Inflammatory macrophage (primary cell): Measurements from ENCODE around the gene LRRC75A.
A peak's percentile ranks its signal among the peaks of the same experiment; 100 is the strongest.
"Not testable (repeated sequence)": the region's sequence is repeated elsewhere in the genome, so short reads cannot be mapped to it uniquely, and the experiment has no call there.

Experiments used
- DNase-seq, 2 donors: peaks; one replicate each; pipeline ENCODE4 v3.0.0-alpha.2; 2020 to 2022

Gene LRRC75A

DNA sequence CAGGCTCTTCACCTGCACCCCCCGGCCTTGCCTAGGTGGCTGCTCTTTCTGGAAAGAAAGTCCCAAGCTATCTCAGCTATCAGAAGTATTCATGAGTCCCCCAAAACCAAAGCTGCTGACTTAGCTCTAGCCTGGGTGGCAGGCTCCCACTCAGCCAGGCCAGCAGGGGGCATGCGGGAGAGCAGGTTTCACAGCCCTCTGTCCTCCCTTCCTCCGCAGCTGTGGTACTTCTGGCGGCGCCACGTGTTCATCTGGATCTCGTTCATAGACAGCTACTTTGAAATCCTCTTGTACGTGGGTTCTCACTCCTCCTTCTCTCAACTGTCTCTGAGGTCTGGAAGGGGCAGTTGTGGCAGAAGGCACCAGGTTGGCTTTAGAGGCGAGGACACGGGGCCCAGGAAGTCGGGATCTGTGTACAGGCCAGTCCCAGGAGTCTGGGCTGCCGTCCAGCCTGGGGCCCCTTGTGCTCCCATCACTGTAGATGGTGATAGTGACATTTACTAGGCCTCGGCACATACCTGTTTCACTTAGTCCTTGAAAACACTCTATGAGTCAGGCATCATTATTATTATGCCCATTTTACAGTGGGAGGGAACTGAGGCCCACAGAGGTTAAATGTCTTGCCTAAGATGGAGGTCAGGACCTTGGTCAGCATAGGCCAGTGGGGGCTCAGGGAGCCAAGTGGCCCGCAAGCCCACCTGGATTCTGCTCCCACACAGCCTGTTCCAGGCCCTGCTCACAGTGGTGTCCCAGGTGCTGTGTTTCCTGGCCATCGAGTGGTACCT, 63.7 kb downstream of the LRRC75A start:
- no peak for DNase-seq

DNA sequence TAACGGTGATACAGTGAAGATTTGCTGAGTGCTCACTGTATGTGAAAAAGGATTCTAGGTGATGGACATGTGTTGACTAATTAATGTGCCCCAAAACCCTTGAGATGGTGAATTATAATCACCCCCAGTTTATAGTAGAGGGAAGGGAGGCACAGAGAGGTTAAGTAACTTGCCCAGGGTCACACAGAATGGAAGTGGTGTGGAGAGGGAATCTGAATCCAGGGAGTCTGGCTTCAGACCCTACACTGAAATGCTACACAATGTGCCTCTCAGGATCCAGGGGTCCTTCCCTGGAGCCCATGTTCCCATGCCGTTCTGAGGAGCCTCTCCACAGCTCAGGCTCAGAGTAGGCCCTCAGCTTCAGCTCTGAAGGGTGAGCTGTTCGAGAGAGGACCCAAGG, 65.0 kb downstream of the LRRC75A start:
- no peak for DNase-seq

DNA sequence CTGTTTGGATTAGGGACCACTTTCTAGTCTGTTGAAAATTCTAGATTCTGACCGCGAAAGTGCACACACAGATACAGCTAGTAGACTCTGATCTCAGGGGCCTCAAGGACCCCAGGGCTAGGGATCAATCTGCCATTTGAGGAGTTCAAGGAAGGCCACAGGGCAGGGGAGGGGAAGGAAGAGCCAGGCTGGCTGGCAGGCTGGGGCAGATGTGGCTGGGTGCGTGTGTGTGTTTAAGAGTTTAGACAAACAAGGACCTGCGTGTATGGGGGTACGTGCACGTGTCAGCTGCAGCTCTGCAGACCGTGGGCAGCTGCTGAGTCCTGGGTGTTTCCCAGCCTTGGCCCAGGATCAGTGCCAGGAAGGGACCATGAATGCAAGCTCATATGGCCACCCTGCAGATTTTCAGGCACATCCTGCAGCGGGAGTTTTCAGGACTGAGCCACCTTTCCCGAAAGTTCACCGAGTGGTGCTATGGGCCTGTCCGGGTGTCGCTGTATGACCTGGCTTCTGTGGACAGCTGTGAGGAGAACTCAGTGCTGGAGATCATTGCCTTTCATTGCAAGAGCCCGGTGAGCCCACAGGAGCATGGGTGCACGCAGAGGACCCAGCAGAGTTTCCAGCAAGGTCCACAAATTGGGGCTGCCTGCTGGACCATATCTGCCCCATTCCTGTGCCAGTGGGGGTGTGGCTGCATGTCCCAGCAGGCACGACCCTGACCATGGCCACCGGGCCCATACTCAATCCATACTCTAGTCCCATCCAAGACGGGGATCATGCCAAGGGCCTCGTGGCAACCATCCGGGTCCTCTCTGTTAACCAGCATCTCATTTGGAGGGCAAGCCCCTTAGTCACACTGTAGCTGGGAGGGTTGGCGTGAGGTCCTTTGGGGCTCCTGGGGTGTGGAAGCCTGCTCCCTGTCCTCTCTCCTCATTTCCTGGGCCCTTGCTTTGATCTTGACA, 66.0 kb downstream of the LRRC75A start:
- no peak for DNase-seq

DNA sequence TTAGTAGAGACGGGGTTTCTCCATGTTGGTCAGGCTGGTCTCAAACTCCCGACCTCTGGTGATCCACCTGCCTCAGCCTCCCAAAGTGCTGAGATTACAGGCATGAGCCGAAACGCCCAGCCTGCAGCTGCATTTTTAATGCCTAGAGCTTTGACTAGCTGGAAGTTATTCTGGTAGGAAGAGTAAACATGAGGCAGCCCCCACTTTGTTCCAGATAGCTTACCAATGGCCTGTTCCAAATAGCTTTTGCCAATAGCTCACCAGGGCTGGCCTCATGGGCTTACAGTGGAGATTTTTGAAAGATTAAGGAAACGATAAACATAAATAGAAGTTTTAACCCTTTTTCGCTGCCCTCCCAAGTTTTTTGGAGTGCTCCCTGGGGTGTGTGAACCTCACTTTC, 66.8 kb downstream of the LRRC75A start:
- DNase-seq = no peak

DNA sequence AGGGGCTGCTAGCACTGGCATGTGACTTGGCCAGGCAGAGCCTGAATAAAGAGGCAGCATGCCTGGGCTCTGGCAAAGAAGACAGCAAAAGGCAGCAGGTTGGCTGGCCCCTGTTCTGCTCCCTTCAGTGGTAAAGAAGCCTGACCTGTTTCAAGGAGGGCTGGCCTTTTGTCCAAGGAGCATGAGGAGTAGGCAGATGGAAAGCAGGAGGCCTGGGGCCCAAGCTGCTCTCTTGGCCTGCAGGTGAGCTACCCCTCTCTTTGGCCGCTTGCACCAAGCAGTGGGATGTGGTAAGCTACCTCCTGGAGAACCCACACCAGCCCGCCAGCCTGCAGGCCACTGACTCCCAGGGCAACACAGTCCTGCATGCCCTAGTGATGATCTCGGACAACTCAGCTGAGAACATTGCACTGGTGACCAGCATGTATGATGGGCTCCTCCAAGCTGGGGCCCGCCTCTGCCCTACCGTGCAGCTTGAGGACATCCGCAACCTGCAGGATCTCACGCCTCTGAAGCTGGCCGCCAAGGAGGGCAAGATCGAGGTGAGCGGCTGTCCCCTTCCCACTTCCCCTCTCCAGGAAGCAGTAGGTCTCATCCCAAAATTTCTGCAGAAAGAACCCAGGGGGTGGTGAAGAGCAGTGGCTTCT, 68.6 kb downstream of the LRRC75A start:
- no peak for DNase-seq

DNA sequence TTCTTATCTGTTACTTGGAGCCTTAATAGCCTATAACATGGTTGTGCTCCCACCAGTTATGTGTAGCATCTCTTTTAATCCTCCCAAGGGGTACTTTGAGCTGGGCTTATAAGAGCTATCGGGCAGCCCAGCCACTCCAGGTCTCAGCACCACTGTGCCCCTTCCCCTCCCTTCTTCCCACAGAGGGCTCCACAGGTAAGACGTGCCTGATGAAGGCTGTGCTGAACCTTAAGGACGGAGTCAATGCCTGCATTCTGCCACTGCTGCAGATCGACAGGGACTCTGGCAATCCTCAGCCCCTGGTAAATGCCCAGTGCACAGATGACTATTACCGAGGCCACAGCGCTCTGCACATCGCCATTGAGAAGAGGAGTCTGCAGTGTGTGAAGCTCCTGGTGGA, 69.6 kb downstream of the LRRC75A start:
- no peak for DNase-seq

DNA sequence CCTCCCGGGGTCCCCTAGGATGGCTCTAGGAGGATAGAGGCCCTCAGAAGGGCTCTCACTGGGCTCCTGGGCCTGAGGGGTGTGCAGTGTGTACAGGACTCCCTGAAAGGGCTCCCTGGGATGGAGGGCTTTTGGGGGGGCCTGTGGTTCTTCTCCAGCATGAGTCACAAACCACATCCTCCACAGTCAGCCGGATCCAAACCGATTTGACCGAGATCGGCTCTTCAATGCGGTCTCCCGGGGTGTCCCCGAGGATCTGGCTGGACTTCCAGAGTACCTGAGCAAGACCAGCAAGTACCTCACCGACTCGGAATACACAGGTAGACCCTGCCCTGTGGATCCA, 72.1 kb downstream of the LRRC75A start:
- no peak for DNase-seq

DNA sequence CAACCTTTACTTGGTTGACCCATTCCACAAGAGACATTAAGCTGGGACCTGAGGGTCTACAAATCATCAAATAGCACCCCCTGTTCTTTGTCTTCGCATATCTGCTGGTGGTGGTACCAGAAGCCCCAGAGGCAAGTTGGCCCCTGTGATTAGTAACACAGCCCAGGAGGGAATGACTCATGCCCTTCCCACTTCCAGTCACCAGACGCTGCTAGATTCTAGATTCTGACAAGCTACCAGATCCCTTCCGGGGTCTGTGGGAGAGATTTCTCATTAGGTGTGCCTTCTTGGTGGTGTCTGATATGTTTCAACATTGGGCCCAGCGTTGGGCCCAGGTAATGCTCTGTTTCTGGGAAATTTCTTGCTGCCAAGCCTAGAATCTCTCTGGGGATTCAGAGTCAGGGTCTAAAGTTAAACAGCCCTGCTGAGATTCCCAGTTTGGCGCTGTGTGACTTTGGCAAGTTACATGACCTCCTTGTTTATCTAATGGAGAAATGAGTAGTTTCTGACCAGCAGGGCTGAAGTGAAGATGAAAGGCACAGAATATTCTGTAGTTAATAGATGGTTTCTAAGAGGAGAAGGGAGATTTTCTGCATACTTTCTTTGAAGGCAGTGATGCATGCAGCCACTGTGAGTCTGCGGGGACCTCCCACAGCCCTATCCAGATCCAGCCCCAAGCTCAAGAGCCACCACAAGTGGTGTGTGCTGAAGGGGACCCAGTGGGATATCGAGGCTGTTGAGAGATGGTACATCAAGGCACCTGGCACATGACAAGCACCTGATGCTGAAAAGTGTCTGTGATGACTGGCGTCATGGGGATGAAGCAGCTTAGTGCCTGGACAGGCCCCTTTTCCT, 72.7 kb downstream of the LRRC75A start:
- DNase-seq = peak; percentile 82 to 93

DNA sequence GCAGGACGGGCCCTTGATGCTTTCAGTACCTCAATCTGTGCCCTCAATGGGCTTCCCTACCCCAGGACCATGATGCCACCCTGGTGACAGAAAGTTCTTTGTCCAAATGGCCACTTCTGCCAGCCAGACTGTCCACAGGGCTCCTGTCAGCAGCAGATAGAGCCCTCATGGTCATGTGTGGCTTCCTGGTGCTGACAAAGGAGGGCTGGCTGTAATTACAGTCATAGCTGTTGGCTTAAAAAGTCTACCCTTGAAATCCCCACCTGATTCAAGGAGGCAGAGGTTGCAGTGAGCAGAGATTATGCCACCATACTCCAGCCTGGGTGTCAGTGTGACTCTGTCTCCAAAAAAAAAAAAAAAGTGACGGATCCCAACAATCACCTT, 73.3 kb downstream of the LRRC75A start:
- DNase-seq = peak; percentile 40 to 63

DNA sequence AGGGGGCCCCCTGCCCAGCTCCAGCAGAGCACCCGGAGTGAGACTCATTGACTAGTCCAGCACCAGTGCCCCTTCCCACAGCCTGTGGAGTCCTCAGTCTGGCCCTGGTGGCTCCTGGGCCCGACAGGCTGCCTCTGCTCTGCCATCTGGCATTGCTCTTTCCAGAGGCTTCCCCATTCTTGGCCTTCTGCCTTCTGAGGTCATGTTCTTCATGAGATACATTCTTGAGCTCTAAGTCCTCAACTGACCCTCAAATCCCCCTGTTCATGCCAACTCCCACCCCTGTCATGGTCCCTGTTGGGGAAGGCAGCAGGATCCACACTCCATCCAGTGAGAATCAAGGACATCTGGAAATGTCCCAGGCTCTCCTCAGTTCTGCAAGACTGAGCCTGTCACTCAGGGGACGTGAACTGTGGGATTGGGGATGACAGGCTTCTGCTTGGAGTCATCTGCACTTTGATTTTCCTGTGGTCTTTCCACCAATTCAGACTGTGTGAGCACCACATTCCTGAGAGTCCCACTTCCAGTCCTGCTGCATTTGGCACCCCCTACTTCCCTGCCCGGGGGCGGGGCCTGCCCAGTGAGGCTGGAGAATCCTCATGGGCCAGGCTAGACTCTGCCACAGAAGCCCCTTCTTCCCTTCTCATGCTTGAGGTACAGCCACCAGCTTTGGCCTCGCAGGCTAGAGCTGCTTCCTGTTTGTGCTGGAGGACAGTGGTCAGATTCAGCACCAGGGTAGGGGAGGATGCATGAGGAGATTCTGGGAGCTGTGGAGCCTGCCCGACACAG, 73.9 kb downstream of the LRRC75A start:
- peak; percentile 6 to 37 for DNase-seq

DNA sequence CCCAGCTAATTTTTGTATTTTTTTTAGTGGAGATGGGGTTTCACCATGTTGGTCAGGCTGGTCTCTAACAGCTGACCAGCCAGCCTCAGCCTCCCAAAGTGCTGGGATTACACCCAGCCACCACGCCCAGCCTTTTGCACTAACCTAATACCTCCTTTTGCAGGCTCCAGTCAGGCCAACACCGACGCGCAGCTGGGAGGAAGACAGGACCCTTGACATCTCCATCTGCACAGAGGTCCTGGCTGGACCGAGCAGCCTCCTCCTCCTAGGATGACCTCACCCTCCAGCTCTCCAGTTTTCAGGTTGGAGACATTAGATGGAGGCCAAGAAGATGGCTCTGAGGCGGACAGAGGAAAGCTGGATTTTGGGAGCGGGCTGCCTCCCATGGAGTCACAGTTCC, 74.6 kb downstream of the LRRC75A start:
- no peak for DNase-seq

DNA sequence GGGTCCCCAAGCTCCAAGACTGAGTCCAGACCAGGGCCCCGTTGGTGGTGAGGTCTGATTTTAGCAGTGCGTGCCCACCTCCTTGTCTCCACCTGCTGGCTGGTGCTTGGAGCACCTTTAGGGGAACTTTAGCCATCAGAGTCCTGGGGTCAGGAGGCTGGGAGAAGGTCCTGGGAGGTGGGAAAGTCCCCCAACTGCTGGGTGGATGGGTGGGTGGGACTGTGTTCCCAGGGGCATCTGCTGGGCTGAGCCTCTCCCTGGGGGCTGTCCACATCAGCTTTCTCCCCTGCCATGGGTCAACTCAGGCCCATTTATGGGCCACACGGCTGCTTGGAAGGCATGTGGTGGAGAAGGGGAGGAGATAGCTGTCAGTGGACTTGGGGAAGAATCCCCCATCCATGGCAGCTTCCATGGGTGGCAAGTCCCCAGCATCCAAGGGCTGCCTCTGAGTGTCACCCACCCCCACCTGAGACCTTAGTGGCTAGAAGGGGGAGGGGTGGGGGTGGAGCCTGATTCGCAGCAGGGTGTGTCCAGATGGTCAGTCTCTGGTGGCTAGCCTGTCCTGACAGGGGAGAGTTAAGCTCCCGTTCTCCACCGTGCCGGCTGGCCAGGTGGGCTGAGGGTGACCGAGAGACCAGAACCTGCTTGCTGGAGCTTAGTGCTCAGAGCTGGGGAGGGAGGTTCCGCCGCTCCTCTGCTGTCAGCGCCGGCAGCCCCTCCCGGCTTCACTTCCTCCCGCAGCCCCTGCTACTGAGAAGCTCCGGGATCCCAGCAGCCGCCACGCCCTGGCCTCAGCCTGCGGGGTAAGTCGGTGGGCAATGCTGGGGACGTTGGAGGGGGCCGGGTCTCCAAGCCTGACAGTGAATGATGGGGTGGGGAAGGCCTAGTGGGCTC, 76.7 kb downstream of the LRRC75A start, which contains the start of gene TRPV2:
Gene TRPV2, plus strand, starts transcription at position 541 of the 894 bp plus-strand sequence. CDS start 2,098 bp downstream, outside the sequence.
- peak; percentile 32 to 54 for DNase-seq

DNA sequence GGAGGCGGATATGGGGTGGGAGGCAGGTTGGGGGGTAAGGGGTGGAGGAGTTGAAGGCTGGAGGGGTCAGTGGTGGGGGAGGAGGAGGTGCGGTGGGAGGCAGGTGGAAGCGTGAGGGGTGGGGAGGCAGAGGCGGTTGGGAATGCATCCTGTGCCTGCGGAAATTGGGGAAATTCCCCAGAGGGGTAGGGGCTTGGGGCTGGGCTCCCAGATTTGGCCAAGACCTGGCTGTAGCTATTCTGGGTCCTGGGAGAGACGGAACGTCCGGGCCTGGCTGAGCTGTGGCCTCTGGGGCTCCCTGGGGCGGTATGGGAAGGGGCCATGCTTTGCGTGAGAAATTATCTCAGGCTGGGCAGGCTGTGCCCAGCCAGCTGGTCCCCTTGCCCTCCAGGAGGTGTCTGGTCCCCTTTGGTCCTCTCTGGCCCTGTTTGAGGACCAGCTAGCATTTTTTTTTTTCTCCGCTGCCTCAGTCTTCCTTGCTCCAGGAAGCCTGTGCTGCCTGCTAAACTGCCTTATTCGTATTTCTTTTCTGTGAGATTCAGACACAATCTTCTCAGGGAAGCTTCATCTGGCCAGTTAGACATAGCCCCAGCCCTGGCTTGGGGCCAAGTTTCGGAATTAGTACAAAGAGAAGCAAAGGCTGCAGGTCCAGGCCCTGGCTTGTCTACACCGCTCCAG, 83.9 kb downstream of the LRRC75A start:
- peak; percentile 59 to 66 for DNase-seq

DNA sequence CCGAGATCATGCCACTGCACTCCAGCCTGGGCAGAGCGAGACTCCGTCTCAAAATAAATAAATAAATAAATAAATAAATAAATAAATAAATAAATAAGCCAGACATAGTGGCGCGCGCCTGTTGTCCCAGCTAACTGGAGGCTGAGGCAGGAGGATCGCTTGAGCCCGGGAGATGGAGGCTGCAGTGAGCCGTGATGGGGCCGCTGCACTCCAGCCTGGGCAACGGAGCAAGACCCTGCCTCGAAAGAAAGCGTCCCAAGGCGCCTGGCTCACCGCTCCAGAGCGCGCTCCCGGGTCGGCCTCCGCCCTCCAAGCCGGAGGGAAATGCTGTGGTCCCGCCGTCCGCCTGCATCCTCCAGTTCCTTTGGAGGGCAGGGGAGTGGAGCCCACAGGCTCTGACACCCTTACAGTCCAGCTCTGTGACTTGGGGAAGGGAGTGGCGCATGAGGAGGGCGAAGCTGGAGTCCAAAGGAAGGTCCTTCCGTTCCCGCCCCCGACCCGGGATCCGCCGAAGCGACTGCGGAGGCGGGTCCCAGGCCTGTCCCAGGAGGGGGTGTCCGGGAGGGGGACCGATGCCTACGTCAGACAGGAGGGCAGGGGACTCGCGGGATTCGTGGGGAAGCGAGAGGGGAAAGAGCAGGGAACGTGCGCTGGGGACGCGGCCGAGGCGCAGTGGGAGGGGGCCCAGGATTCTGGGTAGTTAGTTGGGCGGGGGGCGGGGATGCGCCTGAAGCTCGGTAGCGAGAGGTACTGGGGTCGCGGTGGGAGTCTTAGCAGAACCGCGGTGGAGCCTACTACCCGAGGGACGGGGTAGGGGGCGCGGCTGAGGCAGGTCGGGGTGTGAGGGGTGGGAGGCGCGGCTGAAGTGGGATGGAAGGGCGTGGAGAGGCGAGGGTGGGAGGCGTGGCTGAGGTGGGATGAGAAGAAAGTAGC, 85.0 kb downstream of the LRRC75A start:
- DNase-seq = peak; percentile 5 to 43

DNA sequence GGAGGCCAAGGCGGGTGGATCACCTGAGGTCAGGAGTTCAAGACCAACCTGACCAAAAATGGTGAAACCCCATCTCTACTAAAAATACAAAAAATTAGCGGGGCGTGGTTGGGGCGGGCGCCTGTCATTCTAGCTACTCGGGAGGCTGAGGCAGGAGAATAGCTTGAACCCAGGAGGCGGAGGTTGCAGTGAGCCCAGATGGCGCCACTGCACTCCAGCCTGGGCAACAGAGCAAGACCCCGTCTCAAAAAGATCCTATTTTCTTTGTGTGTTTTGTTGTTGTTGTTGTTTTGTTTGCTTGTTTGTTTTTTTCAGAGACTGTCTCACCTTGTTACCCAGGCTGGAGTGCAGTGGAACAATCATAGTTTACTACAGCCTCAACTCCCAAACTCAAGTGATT, 88.1 kb downstream of the LRRC75A start:
- DNase-seq = not testable (repeated sequence)

DNA sequence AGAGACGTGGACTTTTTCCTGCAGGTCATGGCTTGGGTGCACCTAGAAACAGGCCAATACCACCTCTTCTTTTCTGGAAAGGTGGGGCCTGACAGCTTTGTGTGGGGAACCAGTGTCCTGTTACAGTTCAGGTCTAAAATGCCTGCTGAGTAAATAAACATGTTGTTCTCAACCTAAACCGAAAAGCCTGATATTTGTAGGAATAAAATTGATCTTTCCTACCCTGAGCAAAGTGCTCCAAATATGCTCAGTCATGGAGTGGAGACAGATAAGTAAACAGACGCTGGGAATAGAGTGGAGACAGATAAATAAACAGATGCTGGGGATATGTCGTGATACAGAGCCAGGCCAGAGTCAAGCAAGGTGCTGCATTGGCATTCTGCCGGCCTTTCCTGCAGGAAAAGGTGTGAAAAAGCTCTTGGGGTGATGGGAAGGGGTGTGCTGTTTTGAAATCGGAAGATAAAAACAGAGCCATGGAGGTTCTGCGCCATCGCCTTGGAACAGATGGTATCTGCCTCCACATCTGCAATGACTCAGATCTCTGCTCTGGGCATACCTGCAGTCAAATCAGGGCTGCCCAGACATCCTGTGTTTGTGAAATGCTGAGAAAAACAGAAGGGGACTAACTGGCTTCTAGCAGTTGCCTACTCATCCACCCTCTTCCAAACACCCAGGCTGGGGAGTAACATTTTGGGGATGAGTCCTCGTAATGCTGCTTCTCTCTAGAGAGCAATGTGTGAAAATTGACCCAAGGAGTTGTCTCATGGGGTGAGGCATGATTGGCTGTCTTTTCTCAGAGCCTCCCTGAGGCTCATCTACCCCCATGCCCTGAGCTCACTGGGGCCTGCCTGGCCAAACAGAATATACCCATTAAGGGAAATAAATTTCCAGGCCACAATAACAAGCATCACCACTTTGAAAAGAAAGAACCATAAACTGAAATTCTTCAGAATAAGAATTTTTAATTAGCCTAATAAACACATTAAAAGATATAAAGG, 93.4 kb downstream of the LRRC75A start:
- DNase-seq = no peak

DNA sequence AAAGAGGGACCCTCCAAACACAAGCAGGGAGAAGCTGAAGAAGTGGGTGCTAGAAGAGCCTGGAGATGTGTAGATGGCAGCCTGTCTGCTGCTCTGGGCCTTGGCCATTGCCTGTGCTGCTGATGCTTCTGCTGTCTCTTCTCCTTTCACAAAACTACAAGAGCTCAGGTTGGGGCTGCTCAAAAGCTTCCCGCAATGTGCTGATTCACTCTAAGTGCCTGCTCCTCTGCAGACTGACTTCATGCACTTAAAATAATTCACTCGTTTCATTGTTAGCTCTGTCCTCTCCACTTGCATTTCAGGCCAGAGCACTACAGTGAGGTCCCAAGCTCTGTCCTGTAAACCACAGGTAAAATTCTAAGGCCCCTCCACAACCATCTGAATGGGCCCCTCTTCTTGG, 95.3 kb downstream of the LRRC75A start:
- not testable (repeated sequence) for DNase-seq
